CD4-positive, alpha-beta T cell (primary cell): ENCODE data around the gene PPM1G. TPM values are rescaled to one million over a fixed set of nuclear protein-coding genes. Genes with fewer than 3 reads are reported as not detected.
A peak's percentile ranks its signal among the peaks of the same experiment; 100 is the strongest.

ENCODE experiments used
- ATAC-seq: fragments of 200-7000 bp; cut with Tn5 transposase; one replicate; pipeline ENCODE4 v1.10.0; 2022; ENCODE audit warnings: mild to moderate bottlenecking; ENCODE audit not compliant: poor library complexity
- CTCF ChIA-PET: fragments of 350-600 bp; sonication (Branson Sonifier 250); formaldehyde crosslinking; loops from one replicate; lab custom pipeline; 2021; ENCODE audit warnings: antibody characterized with exemption, inconsistent platforms; lab: Charles Lee
- POLR2A ChIA-PET: fragments of 350-600 bp; sonication (Branson Sonifier 250); formaldehyde crosslinking; loops from one replicate; lab custom pipeline; 2021; ENCODE audit warnings: antibody characterized with exemption, inconsistent platforms; lab: Charles Lee
- DNase-seq, 14 experiments: peaks; one replicate each; pipeline ENCODE4 v3.0.0-alpha.2; 2013 to 2020; ENCODE audit warnings: mixed read lengths in 2 of 14
- H3K27ac ChIP-seq, 2 donors: one replicate each; pipeline versions ENCODE4 v1.5.1 to v1.7.0; 2013; ENCODE audit warnings: low read length in 2 of 2, low read depth in 1 of 2, mild to moderate bottlenecking in 1 of 2
- H3K27me3 ChIP-seq, 2 experiments: 1 replicate in 1 of 2; 2 replicates in 1 of 2; pipeline versions ENCODE4 v1.6.1 to v1.7.0; 2013; ENCODE audit warnings: low read length in 2 of 2, control low read depth in 1 of 2, mild to moderate bottlenecking in 1 of 2, moderate library complexity in 1 of 2; ENCODE audit not compliant: insufficient read depth in 2 of 2, control insufficient read depth in 1 of 2
- H3K36me3 ChIP-seq: one replicate; pipeline ENCODE4 v1.6.1; 2013; ENCODE audit warnings: low read length, control low read depth; ENCODE audit not compliant: insufficient read depth
- H3K4me1 ChIP-seq: one replicate; pipeline ENCODE4 v1.6.1; 2013; ENCODE audit warnings: low read length, control low read depth; ENCODE audit not compliant: insufficient read depth
- H3K4me3 ChIP-seq: one replicate; pipeline ENCODE4 v1.5.1; 2013; ENCODE audit warnings: mild to moderate bottlenecking, low read length, moderate library complexity
- H3K9me3 ChIP-seq, 2 experiments: 1 replicate in 1 of 2; 2 replicates in 1 of 2; pipeline versions ENCODE4 v1.6.1 to v1.7.0; 2013; ENCODE audit warnings: low read length in 2 of 2, mild to moderate bottlenecking in 2 of 2, control low read depth in 1 of 2, moderate library complexity in 1 of 2; ENCODE audit not compliant: control insufficient read depth in 1 of 2, insufficient read depth in 1 of 2
- H3K27ac Mint-ChIP-seq: one replicate; pipeline ENCODE4 v1.8.0; 2020; ENCODE audit warnings: mixed read lengths
- H3K27me3 Mint-ChIP-seq: one replicate; pipeline ENCODE4 v1.8.0; 2021; ENCODE audit warnings: mixed read lengths
- H3K36me3 Mint-ChIP-seq: one replicate; pipeline ENCODE4 v1.8.0; 2021; ENCODE audit warnings: low read depth, mixed read lengths
- H3K4me1 Mint-ChIP-seq: one replicate; pipeline ENCODE4 v1.8.0; 2021; ENCODE audit warnings: low read depth, mixed read lengths
- H3K4me3 Mint-ChIP-seq: one replicate; pipeline ENCODE4 v1.8.0; 2020; ENCODE audit warnings: mild to moderate bottlenecking, mixed read lengths
- H3K9me3 Mint-ChIP-seq: one replicate; pipeline ENCODE4 v1.8.0; 2020; ENCODE audit warnings: mixed read lengths
- CTCF ChIP-seq: fragments of 200-600 bp; IDR thresholded peaks from one replicate; pipeline ENCODE4 v1.8.0; 2022; ENCODE audit warnings: antibody characterized with exemption, mild to moderate bottlenecking
- intact Hi-C, 2 experiments: fragments of 100-400 bp; cut with DNase I in 1 of 2; cut with micrococcal nuclease in 1 of 2; formaldehyde crosslinking; loops; one replicate each; pipeline versions ENCODE4 v1.15.1 to v1.9.0; 2023 to 2025; cut with DNase I, micrococcal nuclease
- total RNA-seq, 174 experiments: library from RNA in 2 of 174; stranded (reverse) in 2 of 174; gene quantifications; one replicate each; pipeline ENCODE4 v1.2.3 and lab custom pipeline; 2021 to 2026

Gene PPM1G
- total RNA-seq, 2 experiments from 2014 or later = 30.4 to 31.2 TPM

- no peak overlapping the region for H3K4me3 ChIP-seq
- no peak for DNase-seq
- no peak for ATAC-seq
- intact Hi-C loops = no loop called here
- no peak overlapping the region for H3K27ac ChIP-seq
- peaks cover 23% of the 10 kb centered on the region for H3K36me3 ChIP-seq
- no peaks in the 10 kb centered on the region for H3K27me3 ChIP-seq
- Mint-ChIP-seq H3K4me1 (peaks cover 20% of the 10 kb centered on the region), H3K27ac (peak overlapping the region; percentile 39), H3K4me3 (no peak overlapping the region), H3K27me3 (no peaks in the 10 kb centered on the region), H3K9me3 (no peaks in the 10 kb centered on the region), H3K36me3 (peaks cover 67% of the 10 kb centered on the region)
- no peak for TF ChIP-seq CTCF
- H3K4me1 ChIP-seq = peaks cover 8% of the 10 kb centered on the region
- H3K9me3 ChIP-seq = no peaks in the 10 kb centered on the region
- POLR2A ChIA-PET = interaction anchor here (2.7 kb wide), 1 partner anchor 16 kb away, joined by 11 read pairs; the partner anchor contains the start of gene NRBP1
- CTCF ChIA-PET = no interaction called here
These were observed 35.8 kb upstream of the PPM1G start for GRCh38 chr2:27445155-27445554.

GRCh38 chr2:27442920-27443282 is 33.5 kb upstream of the PPM1G start:
- no peak for ATAC-seq
- H3K4me3 Mint-ChIP-seq = peak overlapping the region; percentile 5
- POLR2A ChIA-PET = interaction anchor here (1.0 kb wide), 2 partner anchors 12 to 13 kb away, joined by 3 read pairs; no protein-coding TSS in a partner anchor

More at GRCh38 chr2:27442920-27443282, 33.5 kb upstream of the PPM1G start:
- H3K36me3 ChIP-seq = peaks cover 40% of the 10 kb centered on the region
- peaks cover 69% of the 10 kb centered on the region for H3K36me3 Mint-ChIP-seq
- CTCF ChIA-PET = no interaction called here
- peaks cover 20% of the 10 kb centered on the region for H3K4me1 Mint-ChIP-seq
- peak in 1 of 14 experiments; percentile 11 for DNase-seq
- peaks cover 8% of the 10 kb centered on the region for H3K4me1 ChIP-seq
- peak overlapping the region; percentile 61 for H3K27ac Mint-ChIP-seq
- H3K27ac ChIP-seq = no peak overlapping the region
- no peaks in the 10 kb centered on the region for H3K27me3 Mint-ChIP-seq
- no peaks in the 10 kb centered on the region for H3K27me3 ChIP-seq
- intact Hi-C loops = loop anchor here (1.0 to 5.0 kb wide), 3 partner anchors 44 to 184 kb away; partner anchors contain the start of genes IFT172 (in 2 of the 2), CCDC121 (in 1 of the 2) and GPN1 (in 1 of the 2)
- no peaks in the 10 kb centered on the region for H3K9me3 Mint-ChIP-seq
- H3K9me3 ChIP-seq = no peaks in the 10 kb centered on the region
- no peak overlapping the region for H3K4me3 ChIP-seq
- TF ChIP-seq CTCF = no peak
